H1 (cell line): Measurements from ENCODE around the gene CPNE4. TPM values are rescaled to one million over a fixed set of nuclear protein-coding genes. Genes with fewer than 3 reads are reported as not detected.

Experiments used
- CTCF ChIA-PET: fragments of 300-600 bp; sonication (Branson Sonifier 250); formaldehyde crosslinking; loops from one replicate; lab custom pipeline; 2021; ENCODE audit not compliant: partially characterized antibody; lab: Charles Lee
- POLR2A ChIA-PET: fragments of 300-600 bp; sonication (Branson Sonifier 250); formaldehyde crosslinking; loops from one replicate; lab custom pipeline; 2021; ENCODE audit warnings: inconsistent platforms; ENCODE audit not compliant: partially characterized antibody; lab: Charles Lee
- DNase-seq, 2 experiments: peaks; one replicate each; pipeline versions ENCODE4 v3.0.0 to v3.0.0-alpha.2; 2010 to 2022; ENCODE audit warnings: low spot score in 2 of 2, low read depth in 1 of 2, mixed read lengths in 1 of 2
- FAIRE-seq: peaks from 2 replicates; lab custom pipeline; 2011; peaks lifted over from hg19 to GRCh38; lab: Jason Lieb, UNC
- H2AFZ ChIP-seq: 2 replicates; pipeline ENCODE4 v1.8.1; 2012; ENCODE audit warnings: low read length, inconsistent platforms
- H2AK5ac ChIP-seq: 2 replicates; pipeline ENCODE4 v1.6.1; 2013; ENCODE audit warnings: low read depth, low read length
- H2BK120ac ChIP-seq: replicated peaks from 2 replicates; pipeline ENCODE3; 2013; ENCODE audit warnings: low read depth, low read length, inconsistent platforms
- H2BK12ac ChIP-seq: 2 replicates; pipeline ENCODE4 v1.6.1; 2013; ENCODE audit warnings: low read depth, low read length
- H2BK15ac ChIP-seq: 2 replicates; pipeline ENCODE4 v1.6.1; 2013; ENCODE audit warnings: low read length
- H2BK20ac ChIP-seq: 2 replicates; pipeline ENCODE4 v1.6.1; 2013; ENCODE audit warnings: low read length
- H2BK5ac ChIP-seq: 2 replicates; pipeline ENCODE4 v1.6.1; 2013; ENCODE audit warnings: low read depth, low read length
- H3K14ac ChIP-seq: 2 replicates; pipeline ENCODE4 v1.6.1; 2013; ENCODE audit warnings: inconsistent platforms; ENCODE audit not compliant: insufficient read length
- H3K18ac ChIP-seq: 2 replicates; pipeline ENCODE4 v1.6.1; 2013; ENCODE audit warnings: low read length; ENCODE audit errors: extremely low read depth
- H3K23ac ChIP-seq: 2 replicates; pipeline ENCODE4 v1.6.1; 2013; ENCODE audit warnings: inconsistent platforms; ENCODE audit not compliant: insufficient read length
- H3K23me2 ChIP-seq: 2 replicates; pipeline ENCODE4 v1.6.1; 2013; ENCODE audit warnings: low read depth, low read length
- H3K27ac ChIP-seq: 2 replicates; pipeline ENCODE4 v1.6.1; 2011; ENCODE audit warnings: low read depth, low read length, inconsistent platforms
- H3K27me3 ChIP-seq, 4 experiments: replicated peaks in 1 of 4; 1 replicate in 1 of 4; 2 replicates in 3 of 4; pipeline versions ENCODE4 v1.6.1 to v1.8.1; 2011 to 2013; ENCODE audit warnings: low read length in 3 of 4, mild to moderate bottlenecking in 3 of 4, inconsistent platforms in 2 of 4, mixed read lengths in 2 of 4, moderate library complexity in 1 of 4; ENCODE audit not compliant: control insufficient read depth in 3 of 4, insufficient read depth in 3 of 4; ENCODE audit errors: extremely low read depth in 1 of 4
- H3K36me3 ChIP-seq, 4 experiments: 2 replicates each; pipeline versions ENCODE4 v1.6.1 to v1.8.1; 2011 to 2013; ENCODE audit warnings: mild to moderate bottlenecking in 4 of 4, low read length in 3 of 4, moderate library complexity in 2 of 4, control low read depth in 1 of 4, inconsistent platforms in 1 of 4; ENCODE audit not compliant: insufficient read depth in 4 of 4, control insufficient read depth in 2 of 4
- H3K4ac ChIP-seq: replicated peaks from 2 replicates; pipeline ENCODE3; 2013; ENCODE audit warnings: low read length, low read depth, mixed read lengths, inconsistent platforms; ENCODE audit not compliant: insufficient read length
- H3K4me1 ChIP-seq, 4 experiments: replicated peaks in 1 of 4; 1 replicate in 1 of 4; 2 replicates in 3 of 4; pipeline versions ENCODE4 v1.6.1 to v1.8.1; 2011 to 2013; ENCODE audit warnings: low read length in 3 of 4, inconsistent platforms in 2 of 4, mixed read lengths in 1 of 4; ENCODE audit not compliant: insufficient read depth in 4 of 4, control insufficient read depth in 3 of 4
- H3K4me2 ChIP-seq, 2 experiments: 2 replicates each; pipeline versions ENCODE4 v1.6.1 to v1.8.1; 2011 to 2013; ENCODE audit warnings: low read depth in 2 of 2, low read length in 2 of 2, control low read depth in 1 of 2, inconsistent platforms in 1 of 2, mild to moderate bottlenecking in 1 of 2; ENCODE audit not compliant: insufficient read depth in 1 of 2
- H3K4me3 ChIP-seq, 4 experiments: fragments of 200-600, 300-600 bp in 1 of 4; sonication (generic), shearing (Covaris generic), sonication (Bioruptor Twin) in 1 of 4; 2 replicates each; pipeline versions ENCODE4 v1.5.1 to v1.8.1; 2011 to 2016; ENCODE audit warnings: low read length in 4 of 4, low read depth in 3 of 4, control low read depth in 2 of 4, inconsistent platforms in 2 of 4, mild to moderate bottlenecking in 2 of 4, mixed read lengths in 1 of 4, moderate library complexity in 1 of 4; ENCODE audit not compliant: insufficient read depth in 2 of 4; ENCODE audit errors: extremely low read depth in 1 of 4
- H3K56ac ChIP-seq: replicated peaks from 2 replicates; pipeline ENCODE3; 2013; ENCODE audit warnings: low read depth, mild to moderate bottlenecking, mixed read lengths, low read length, inconsistent platforms; ENCODE audit not compliant: insufficient read length
- H3K79me1 ChIP-seq: 2 replicates; pipeline ENCODE4 v1.6.1; 2013; ENCODE audit warnings: low read depth, low read length, control low read depth
- H3K79me2 ChIP-seq, 2 experiments: 2 replicates each; pipeline versions ENCODE4 v1.6.1 to v1.8.1; 2012 to 2013; ENCODE audit warnings: low read length in 2 of 2, mild to moderate bottlenecking in 2 of 2, inconsistent platforms in 1 of 2; ENCODE audit not compliant: insufficient read depth in 2 of 2, control insufficient read depth in 1 of 2
- H3K9ac ChIP-seq, 4 experiments: replicated peaks in 1 of 4; 1 replicate in 1 of 4; 2 replicates in 3 of 4; pipeline versions ENCODE4 v1.6.1 to v1.8.1; 2011 to 2013; ENCODE audit warnings: low read depth in 3 of 4, low read length in 3 of 4, control low read depth in 2 of 4, mild to moderate bottlenecking in 2 of 4, moderate library complexity in 2 of 4, inconsistent platforms in 1 of 4; ENCODE audit errors: extremely low read depth in 1 of 4
- H3K9me3 ChIP-seq, 2 experiments: 2 replicates each; pipeline versions ENCODE4 v1.6.1 to v1.8.1; 2012 to 2013; ENCODE audit warnings: mild to moderate bottlenecking in 2 of 2, moderate library complexity in 2 of 2, control low read depth in 1 of 2, inconsistent platforms in 1 of 2, low read depth in 1 of 2, low read length in 1 of 2, mixed read lengths in 1 of 2; ENCODE audit not compliant: insufficient read depth in 2 of 2
- H4K20me1 ChIP-seq, 2 experiments: replicated peaks in 1 of 2; 2 replicates each; pipeline versions ENCODE3 to v1.8.1; 2011 to 2013; ENCODE audit warnings: inconsistent platforms in 2 of 2, low read length in 2 of 2, mild to moderate bottlenecking in 1 of 2; ENCODE audit not compliant: insufficient read depth in 2 of 2, control insufficient read depth in 1 of 2
- H4K5ac ChIP-seq: 2 replicates; pipeline ENCODE4 v1.6.1; 2013; ENCODE audit warnings: low read length, low read depth, mixed read lengths, inconsistent platforms; ENCODE audit not compliant: insufficient read length
- H4K8ac ChIP-seq: 2 replicates; pipeline ENCODE4 v1.8.0; 2013; ENCODE audit warnings: mild to moderate bottlenecking, moderate library complexity, low read length, inconsistent platforms; ENCODE audit not compliant: insufficient read depth; ENCODE audit errors: extremely low read depth
- H4K91ac ChIP-seq: replicated peaks from 2 replicates; pipeline ENCODE3; 2013; ENCODE audit warnings: low read length, mixed read lengths, inconsistent platforms; ENCODE audit not compliant: insufficient read length
- EZH2 ChIP-seq: fragments of 200-600 bp; sonication (generic); IDR thresholded peaks from 2 replicates; pipeline ENCODE4 v1.7.1; 2012; ENCODE audit warnings: low read depth, mild to moderate bottlenecking, moderate library complexity, low read length, inconsistent platforms; ENCODE audit not compliant: severe bottlenecking
- MAFK ChIP-seq: IDR thresholded peaks from 2 replicates; pipeline ENCODE4 v1.6.1; 2012; ENCODE audit warnings: low read depth, mild to moderate bottlenecking, improper control_type of control experiment, low read length
- MAX ChIP-seq: IDR thresholded peaks from 2 replicates; pipeline ENCODE4 v1.6.1; 2012; ENCODE audit warnings: inconsistent platforms
- NANOG ChIP-seq: IDR thresholded peaks from 2 replicates; pipeline ENCODE4 v1.6.1; 2011; ENCODE audit warnings: low read length, low read depth, mild to moderate bottlenecking, inconsistent platforms; ENCODE audit not compliant: insufficient read depth, poor library complexity, severe bottlenecking
- SIRT6 ChIP-seq: IDR thresholded peaks from one replicate; pipeline ENCODE4 v1.7.1; 2012; ENCODE audit warnings: low read length, inconsistent platforms
- WGBS, 2 experiments: shearing (Covaris generic) in 1 of 2; methylation state at CpG; one replicate each; pipeline versions ENCODE4 v1.1.6 to v1.1.7; 2013 to 2015; ENCODE audit warnings: low lambda C conversion rate in 2 of 2, mixed read lengths in 2 of 2, inconsistent platforms in 1 of 2, low coverage in 1 of 2, missing lambda C conversion rate in 1 of 2; ENCODE audit not compliant: insufficient replicate concordance in 2 of 2, insufficient coverage in 1 of 2, insufficient read length in 1 of 2; ENCODE audit errors: extremely low coverage in 1 of 2, missing lambda C conversion rate in 1 of 2; 5-methylcytosine and 5-hydroxymethylcytosine counted together
- polyA plus RNA-seq, 7 experiments: library from polyadenylated mRNA; depleted of rRNA in 3 of 7; stranded (reverse) in 5 of 7; unstranded in 2 of 7; fragments of >200 nt in 5 of 7; fragments of 200-250 nt in 2 of 7; gene quantifications; 1 replicate in 5 of 7; 2 replicates in 1 of 7; 4 replicates in 1 of 7; pipeline versions ENCODE4 v1.2.1 to v1.2.3, GENCODE V29; 2011 to 2013; ENCODE audit warnings: missing spikeins in 2 of 7, mixed read lengths in 2 of 7
- total RNA-seq: library from RNA; stranded (reverse); fragmentation: NEBNext Ultra II Directional; extraction: Animal tissue kit (Norgen Biotek cat#: 25700); gene quantifications from 2 replicates; pipeline ENCODE4 v1.2.1, GENCODE V29; 2021

Gene CPNE4
- total and polyA plus RNA-seq, 2 of the 8 experiments (the other 6 are each of a cell fraction or from before 2014, with no cell fraction given), result 0.82 to 3.8 TPM

- no peak overlapping the region for H2BK120ac ChIP-seq
- no peak for DNase-seq
- WGBS, 2 experiments, result 87% methylated on average over 2 of the region's 2 CpGs; no CpG with 5 or more reads in 1 of the 2 experiments
- TF ChIP-seq MAX (no peak), NANOG (no peak), MAFK (no peak), SIRT6 (no peak), EZH2 (no peak)
Measured at GRCh38 chr3:131605916-131606315, 428.9 kb downstream of the CPNE4 start.

More at GRCh38 chr3:131605916-131606315, 428.9 kb downstream of the CPNE4 start:
- no peaks in the 10 kb centered on the region for H3K23me2 ChIP-seq
- H3K18ac ChIP-seq, result no peak overlapping the region
- H2AK5ac ChIP-seq, result no peak overlapping the region
- no peaks in the 10 kb centered on the region for H3K4me1 ChIP-seq
- H3K27me3 ChIP-seq, result no peaks in the 10 kb centered on the region
- no peak overlapping the region for H3K4ac ChIP-seq
- H3K4me3 ChIP-seq, result no peak overlapping the region
- no peaks in the 10 kb centered on the region for H3K9me3 ChIP-seq
- no peak for FAIRE-seq
- no peaks in the 10 kb centered on the region for H4K20me1 ChIP-seq
- H3K4me2 ChIP-seq, result no peak overlapping the region
- no peak overlapping the region for H2BK20ac ChIP-seq
- no peak overlapping the region for H4K8ac ChIP-seq
- CTCF ChIA-PET, result no interaction called here
- no peak overlapping the region for H2BK5ac ChIP-seq
- no peak overlapping the region for H4K5ac ChIP-seq
- H3K14ac ChIP-seq, result no peak overlapping the region
- no peak overlapping the region for H2AFZ ChIP-seq
- no peak overlapping the region for H3K56ac ChIP-seq
- no peaks in the 10 kb centered on the region for H3K36me3 ChIP-seq
- H3K27ac ChIP-seq, result no peak overlapping the region
- no peaks in the 10 kb centered on the region for H3K79me2 ChIP-seq
- H3K23ac ChIP-seq, result no peak overlapping the region
- H3K9ac ChIP-seq, result no peak overlapping the region
- H4K91ac ChIP-seq, result no peak overlapping the region
- POLR2A ChIA-PET, result no interaction called here
- H2BK15ac ChIP-seq, result no peak overlapping the region
- H2BK12ac ChIP-seq, result no peak overlapping the region
- no peaks in the 10 kb centered on the region for H3K79me1 ChIP-seq
